SK-MEL-5 (cell line): ENCODE measurements around the gene ALAS1. TPM values are rescaled to one million over a fixed set of nuclear protein-coding genes. Genes with fewer than 3 reads are reported as not detected.

ENCODE experiments used
- DNase-seq: peaks from one replicate; pipeline ENCODE4 v3.0.0-alpha.2; 2016; ENCODE audit warnings: low read depth, low spot score
- in situ Hi-C: cut with HindIII; loops from 2 replicates; pipeline ENCODE4 v1.10.0; 2016; ENCODE audit warnings: low sequenced_read_pairs, high pct_unique_total_duplicates, low pct_unique_long_range_greater_than_20kb
- total RNA-seq: library from RNA; depleted of rRNA; stranded (reverse); fragments of >200 nt; shearing (Covaris generic); gene quantifications from 2 replicates; pipeline ENCODE4 v1.2.3, GENCODE V29; 2014

ALAS1 gene
- total RNA-seq, 1 experiment from 2014 or later, result 103 TPM

GRCh38 chr3:52238761-52239701, 41.1 kb downstream of the ALAS1 start, which contains the start of gene TWF2:
Gene TWF2 (minus strand): TSS chr3:52239158. CDS start chr3:52239016, 142 bp downstream.
- in situ Hi-C loops, result no loop called here
- DNase-seq, result peak; percentile 71

- DNase-seq, result peak; percentile 85
These were observed 42.3 kb downstream of the ALAS1 start for GRCh38 chr3:52240059-52240885.

GRCh38 chr3:52240886-52241370, 43.0 kb downstream of the ALAS1 start:
- in situ Hi-C loops, result no loop called here

More at GRCh38 chr3:52240059-52240885, 42.3 kb downstream of the ALAS1 start:
- in situ Hi-C loops, result no loop called here

GRCh38 chr3:52242039-52242438, 44.1 kb downstream of the ALAS1 start:
- DNase-seq, result no peak
- in situ Hi-C loops, result no loop called here

More at GRCh38 chr3:52240886-52241370, 43.0 kb downstream of the ALAS1 start:
- no peak for DNase-seq

GRCh38 chr3:52243791-52244628, 46.0 kb downstream of the ALAS1 start:
- DNase-seq, result peak; percentile 64

GRCh38 chr3:52245322-52246263, 47.6 kb downstream of the ALAS1 start, which contains the start of gene PPM1M:
Gene PPM1M (plus strand): TSS chr3:52245759. CDS start chr3:52245825, 66 bp downstream.
- in situ Hi-C loops, result no loop called here
- DNase-seq, result no peak

More at GRCh38 chr3:52243791-52244628, 46.0 kb downstream of the ALAS1 start:
- in situ Hi-C loops, result no loop called here

- DNase-seq, result no peak
These were observed 48.3 kb downstream of the ALAS1 start for GRCh38 chr3:52246264-52246620.

GRCh38 chr3:52246728-52247408, 48.9 kb downstream of the ALAS1 start:
- in situ Hi-C loops, result no loop called here
- DNase-seq, result no peak

More at GRCh38 chr3:52246264-52246620, 48.3 kb downstream of the ALAS1 start:
- in situ Hi-C loops, result no loop called here

GRCh38 chr3:52247409-52248164, 49.6 kb downstream of the ALAS1 start:
- in situ Hi-C loops, result no loop called here

GRCh38 chr3:52248165-52248541, 50.2 kb downstream of the ALAS1 start:
- no peak for DNase-seq
- in situ Hi-C loops, result no loop called here

More at GRCh38 chr3:52247409-52248164, 49.6 kb downstream of the ALAS1 start:
- DNase-seq, result no peak

GRCh38 chr3:52248816-52249547, 51.0 kb downstream of the ALAS1 start:
- in situ Hi-C loops, result no loop called here
- no peak for DNase-seq

- in situ Hi-C loops, result no loop called here
- no peak for DNase-seq
These were observed 51.7 kb downstream of the ALAS1 start for GRCh38 chr3:52249683-52250082.

- in situ Hi-C loops, result no loop called here
- DNase-seq, result no peak
These were observed 52.2 kb downstream of the ALAS1 start for GRCh38 chr3:52250122-52250521.
